Erythroblast (primary cell): ENCODE data around the gene ACE.

ENCODE experiments used
- GATA1 ChIP-seq: IDR thresholded peaks from 2 replicates; pipeline ENCODE4 v1.6.1; 2011; ENCODE audit warnings: low read depth, mild to moderate bottlenecking, control low read depth, low read length, moderate library complexity
- POLR2A ChIP-seq: IDR thresholded peaks from 2 replicates; pipeline ENCODE4 v1.6.1; 2011; ENCODE audit warnings: mild to moderate bottlenecking, low read length

GRCh38 chr17:63455417-63455816, 21.4 kb upstream of the ACE start:
- TF ChIP-seq POLR2A = no peak
- no peak for TF ChIP-seq GATA1
